Esophagus muscularis mucosa (tissue), 3 donors: ENCODE results near the gene SMPX.

Experiments
- CTCF ChIP-seq, 3 experiments: fragments of 200-600 bp in 2 of 3; fragments of 450-650 bp in 1 of 3; sonication (generic) in 2 of 3; IDR thresholded peaks; one replicate each; pipeline ENCODE4 v1.5.1; 2017 to 2019; ENCODE audit warnings: antibody characterized with exemption in 3 of 3, mild to moderate bottlenecking in 2 of 3, moderate library complexity in 1 of 3
- POLR2AphosphoS5 ChIP-seq, 2 donors: sonication (generic); formaldehyde crosslinking; IDR thresholded peaks; one replicate each; pipeline ENCODE4 v1.6.1; 2017; ENCODE audit warnings: antibody characterized with exemption in 2 of 2

GRCh38 chrX:21691512-21692018 is 66.4 kb downstream of the SMPX start:
- no peak for TF ChIP-seq CTCF (IDR thresholded peaks at IDR 0.05)
- no peak for TF ChIP-seq POLR2AphosphoS5 (IDR thresholded peaks at IDR 0.05)
